ENCODE measurements around the gene CLSTN1. TPM values are rescaled to one million over a fixed set of nuclear protein-coding genes. Genes with fewer than 3 reads are reported as not detected.
A peak's percentile ranks its signal among the peaks of the same experiment; 100 is the strongest.

CLSTN1 gene
- total RNA-seq, 5 donors from 2014 or later (not counting 1 experiment from before 2014, with no cell fraction given), result 84.6 to 105 (median 91.2) TPM

DNA sequence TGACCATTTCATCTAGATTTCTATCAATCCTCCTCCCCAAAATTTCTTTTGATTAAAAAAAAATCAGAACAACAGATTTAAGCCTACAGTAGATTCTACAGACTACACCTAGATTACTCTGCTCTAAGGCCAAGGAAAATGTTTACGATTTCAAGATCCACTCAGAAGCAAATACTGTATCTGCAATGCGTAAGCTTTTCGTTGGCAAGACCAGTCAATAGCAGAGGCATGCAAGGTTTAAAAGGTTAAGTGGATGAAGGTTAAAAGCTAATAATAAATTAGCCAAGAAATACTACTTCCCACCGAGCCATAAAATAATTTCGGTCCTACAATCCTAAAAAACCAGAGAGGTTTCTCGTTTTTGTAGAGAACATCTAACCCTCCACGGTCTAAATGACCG is 1.3 kb downstream of the CLSTN1 start:
- peaks cover 17 to 37% of the 10 kb centered on the region in 2 experiments for H3K4me1 ChIP-seq (ENCODE audit: control insufficient read depth in 1 of 2, extremely low read depth in 1 of 2, insufficient read depth in 2 of 2, low read length in 2 of 2)
- Mint-ChIP-seq H3K4me3 (peak overlapping the region; percentile 92 to 97 (median 93)), H3K4me1 (peaks cover 37 to 59% (median 48%) of the 10 kb centered on the region in 3 donors), H3K27ac (peak overlapping the region; percentile 86 to 89), H3K9me3 (no peaks in the 10 kb centered on the region), H3K27me3 (no peaks in the 10 kb centered on the region), H3K36me3 (no peaks in the 10 kb centered on the region)
- H3K9me3 ChIP-seq, result no peaks in the 10 kb centered on the region
- DNase-seq, result no peak
- ChIA-PET CTCF (interaction anchor here (0.9 to 2.3 kb wide), 2 partner anchors 38 to 46 kb away, joined by 3 to 12 read pairs; no protein-coding TSS in a partner anchor), POLR2A (interaction anchor here in 1 of 2 donors (0.5 kb wide), 1 partner anchor 19 kb away, joined by 10 read pairs; no protein-coding TSS in a partner anchor)
- WGBS (ENCODE audit: insufficient coverage), result no CpG with 5 or more reads among the region's 8 CpGs
- H3K4me3 ChIP-seq (ENCODE audit: control insufficient read depth in 1 of 2, extremely low read depth in 1 of 2, low read length in 1 of 2), result peak overlapping the region; percentile 85 to 90
- no peak for ATAC-seq (replicated peaks in 1 of 4)
- no peak overlapping the region for H3K27ac ChIP-seq (ENCODE audit: low read length)
- H3K27me3 ChIP-seq (replicated peaks in 1 of 2; ENCODE audit: control insufficient read depth in 2 of 2, extremely low read depth in 1 of 2, insufficient read depth in 2 of 2, low read length in 1 of 2), result no peaks in the 10 kb centered on the region
- H3K36me3 ChIP-seq (ENCODE audit: control insufficient read depth in 2 of 2, extremely low read depth in 1 of 2, insufficient read depth in 1 of 2, low read length in 1 of 2), result peaks cover 0 to 2% of the 10 kb centered on the region in 2 donors

DNA sequence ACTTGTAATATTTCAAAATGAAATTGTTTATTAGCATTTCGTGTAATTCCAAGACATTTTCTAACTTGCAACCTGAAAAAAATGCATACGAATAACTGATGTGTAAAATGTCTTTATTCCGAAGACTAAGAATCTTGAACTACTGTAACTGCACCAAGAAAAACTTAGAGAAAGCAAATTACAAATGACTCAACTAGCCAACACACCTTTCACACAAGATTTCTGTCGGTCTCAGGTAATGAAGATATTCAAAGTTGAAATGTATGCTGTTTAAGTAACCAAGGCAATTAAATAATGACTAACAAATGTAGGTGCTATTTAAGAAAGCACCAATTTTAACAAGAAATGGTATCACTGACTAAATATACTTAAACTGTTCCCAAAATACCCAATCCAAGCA is 2.1 kb downstream of the CLSTN1 start:
- Mint-ChIP-seq H3K9me3 (no peaks in the 10 kb centered on the region), H3K27me3 (no peaks in the 10 kb centered on the region), H3K36me3 (no peaks in the 10 kb centered on the region), H3K4me3 (peak overlapping the region; percentile 92 to 97 (median 93)), H3K4me1 (peaks cover 37 to 57% (median 48%) of the 10 kb centered on the region in 3 donors), H3K27ac (peak overlapping the region in 1 of 2 donors; percentile 86)
- ATAC-seq (replicated peaks in 1 of 4), result no peak
- no peak for DNase-seq
- peaks cover 17 to 38% of the 10 kb centered on the region in 2 experiments for H3K4me1 ChIP-seq (ENCODE audit: control insufficient read depth in 1 of 2, extremely low read depth in 1 of 2, insufficient read depth in 2 of 2, low read length in 2 of 2)
- no CpG with 5 or more reads among the region's 4 CpGs for WGBS (ENCODE audit: insufficient coverage)
- H3K36me3 ChIP-seq (ENCODE audit: control insufficient read depth in 2 of 2, extremely low read depth in 1 of 2, insufficient read depth in 1 of 2, low read length in 1 of 2), result peaks cover 0 to 2% of the 10 kb centered on the region in 2 donors
- ChIA-PET CTCF (interaction anchor here (0.9 to 2.3 kb wide), 2 partner anchors 37 to 46 kb away, joined by 3 to 12 read pairs; no protein-coding TSS in a partner anchor), POLR2A (interaction anchor here (0.6 to 0.9 kb wide), 2 partner anchors 9 to 335 kb away, joined by 5 to 8 read pairs; no protein-coding TSS in a partner anchor)
- H3K27me3 ChIP-seq (replicated peaks in 1 of 2; ENCODE audit: control insufficient read depth in 2 of 2, extremely low read depth in 1 of 2, insufficient read depth in 2 of 2, low read length in 1 of 2), result no peaks in the 10 kb centered on the region
- H3K4me3 ChIP-seq (ENCODE audit: control insufficient read depth in 1 of 2, extremely low read depth in 1 of 2, low read length in 1 of 2), result no peak overlapping the region
- H3K27ac ChIP-seq (ENCODE audit: low read length), result no peak overlapping the region
- no peaks in the 10 kb centered on the region for H3K9me3 ChIP-seq

DNA sequence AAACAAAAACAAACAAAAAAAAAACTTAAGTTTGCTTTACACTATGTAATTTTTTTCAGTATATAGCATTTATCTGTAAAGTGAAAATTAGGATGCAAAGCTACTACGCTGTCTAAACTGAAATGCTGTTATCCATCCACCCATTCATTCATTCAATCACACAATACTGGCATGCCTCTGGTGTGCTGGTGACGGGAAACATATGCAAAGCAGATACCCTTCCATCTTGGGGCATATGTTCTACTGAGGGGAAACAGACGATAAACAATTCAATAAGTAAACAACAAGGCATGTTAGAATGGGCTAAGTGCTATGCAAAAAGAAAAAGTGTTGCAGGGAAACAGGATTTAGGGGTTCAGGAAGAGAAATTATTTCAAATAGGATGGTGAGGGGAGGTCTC is 3.2 kb downstream of the CLSTN1 start:
- H3K27ac Mint-ChIP-seq, result no peak overlapping the region
- H3K4me3 ChIP-seq (ENCODE audit: control insufficient read depth in 1 of 2, extremely low read depth in 1 of 2, low read length in 1 of 2), result no peak overlapping the region
- DNase-seq (no peak), ATAC-seq (replicated peaks in 1 of 4) (no peak)
- H3K27me3 ChIP-seq (replicated peaks in 1 of 2; ENCODE audit: control insufficient read depth in 2 of 2, extremely low read depth in 1 of 2, insufficient read depth in 2 of 2, low read length in 1 of 2), result no peaks in the 10 kb centered on the region
- no peaks in the 10 kb centered on the region for H3K27me3 Mint-ChIP-seq
- H3K4me1 ChIP-seq (ENCODE audit: control insufficient read depth in 1 of 2, extremely low read depth in 1 of 2, insufficient read depth in 2 of 2, low read length in 2 of 2), result peaks cover 17 to 35% of the 10 kb centered on the region in 2 experiments
- peaks cover 4% of the 10 kb centered on the region for H3K36me3 Mint-ChIP-seq
- no peaks in the 10 kb centered on the region for H3K9me3 ChIP-seq
- peaks cover 32 to 53% (median 45%) of the 10 kb centered on the region in 3 donors for H3K4me1 Mint-ChIP-seq
- ChIA-PET CTCF (no interaction called here), POLR2A (no interaction called here)
- peaks cover 0 to 2% of the 10 kb centered on the region in 2 donors for H3K36me3 ChIP-seq (ENCODE audit: control insufficient read depth in 2 of 2, extremely low read depth in 1 of 2, insufficient read depth in 1 of 2, low read length in 1 of 2)
- H3K4me3 Mint-ChIP-seq, result peak overlapping the region in 2 of 3 donors; percentile 4 to 41
- H3K27ac ChIP-seq (ENCODE audit: low read length), result no peak overlapping the region
- H3K9me3 Mint-ChIP-seq, result no peaks in the 10 kb centered on the region
- no CpG with 5 or more reads among the region's 3 CpGs for WGBS (ENCODE audit: insufficient coverage)

DNA sequence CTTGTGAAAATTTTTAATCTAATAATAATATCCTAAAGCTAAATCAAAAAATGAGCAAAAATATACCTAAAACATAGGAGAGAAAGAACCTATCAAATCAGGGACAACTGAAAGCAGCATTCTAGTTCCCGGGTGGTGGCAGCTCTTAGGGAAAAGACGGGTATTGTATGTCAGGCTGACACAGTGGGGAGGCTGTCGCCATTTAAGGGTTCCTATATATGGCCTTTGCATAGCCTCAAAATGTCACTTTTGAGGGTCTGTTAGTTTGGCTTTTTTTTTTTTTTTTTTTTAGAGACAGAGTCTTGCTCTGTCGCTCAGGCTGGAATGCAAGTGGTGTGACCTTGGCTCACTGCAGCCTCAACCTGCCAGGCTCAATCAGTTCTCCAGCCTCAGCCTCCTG is 6.0 kb downstream of the CLSTN1 start:
- H3K36me3 ChIP-seq (ENCODE audit: control insufficient read depth in 2 of 2, extremely low read depth in 1 of 2, insufficient read depth in 1 of 2, low read length in 1 of 2), result peaks cover 0 to 2% of the 10 kb centered on the region in 2 donors
- Mint-ChIP-seq H3K4me1 (peaks cover 32 to 53% (median 47%) of the 10 kb centered on the region in 3 donors), H3K9me3 (no peaks in the 10 kb centered on the region), H3K4me3 (no peak overlapping the region), H3K27me3 (no peaks in the 10 kb centered on the region), H3K27ac (no peak overlapping the region), H3K36me3 (peaks cover 4% of the 10 kb centered on the region)
- no peak overlapping the region for H3K27ac ChIP-seq (ENCODE audit: low read length)
- peaks cover 15 to 16% of the 10 kb centered on the region in 2 experiments for H3K4me1 ChIP-seq (ENCODE audit: control insufficient read depth in 1 of 2, extremely low read depth in 1 of 2, insufficient read depth in 2 of 2, low read length in 2 of 2)
- H3K4me3 ChIP-seq (ENCODE audit: control insufficient read depth in 1 of 2, extremely low read depth in 1 of 2, low read length in 1 of 2), result no peak overlapping the region
- no peaks in the 10 kb centered on the region for H3K27me3 ChIP-seq (replicated peaks in 1 of 2; ENCODE audit: control insufficient read depth in 2 of 2, extremely low read depth in 1 of 2, insufficient read depth in 2 of 2, low read length in 1 of 2)
- ChIA-PET POLR2A (interaction anchor here in 1 of 2 donors (0.5 kb wide), 1 partner anchor 150 kb away, joined by 3 read pairs; no protein-coding TSS in a partner anchor), CTCF (interaction anchor here in 1 of 2 donors (1.6 kb wide), 1 partner anchor 33 kb away, joined by 6 read pairs; no protein-coding TSS in a partner anchor)
- no peak for ATAC-seq (replicated peaks in 1 of 4)
- WGBS (ENCODE audit: insufficient coverage), result 100% methylated on average over 2 of the region's 4 CpGs
- DNase-seq, result no peak
- H3K9me3 ChIP-seq, result no peaks in the 10 kb centered on the region

DNA sequence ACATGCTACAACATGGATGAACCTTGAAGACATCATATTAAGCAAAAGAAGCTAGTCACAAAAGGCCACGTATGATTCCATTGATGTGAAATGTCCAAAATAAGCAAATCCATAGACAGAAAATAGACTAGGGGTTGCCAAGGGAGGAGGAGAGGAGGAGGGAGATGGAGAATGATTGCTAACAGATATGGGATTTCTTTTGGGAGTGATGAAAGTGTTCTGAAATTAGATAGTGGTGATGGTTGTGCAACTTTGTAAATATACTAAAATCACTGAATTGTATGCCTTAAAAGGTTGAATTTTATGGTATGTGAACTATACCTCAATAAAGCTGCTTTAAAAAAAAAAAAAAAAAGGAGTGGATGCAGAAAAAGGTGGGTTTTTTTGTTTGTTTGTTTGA is 7.6 kb downstream of the CLSTN1 start:
- WGBS (ENCODE audit: insufficient coverage), result no CpG with 5 or more reads among the region's 1 CpG
- DNase-seq (no peak), ATAC-seq (replicated peaks in 1 of 4) (no peak)
- Mint-ChIP-seq H3K4me3 (no peak overlapping the region), H3K9me3 (no peaks in the 10 kb centered on the region), H3K4me1 (peaks cover 30 to 47% (median 40%) of the 10 kb centered on the region in 3 donors), H3K27me3 (no peaks in the 10 kb centered on the region), H3K36me3 (peaks cover 4% of the 10 kb centered on the region), H3K27ac (no peak overlapping the region)
- Histone ChIP-seq H3K9me3 (no peaks in the 10 kb centered on the region), H3K4me1 (ENCODE audit: control insufficient read depth in 1 of 2, extremely low read depth in 1 of 2, insufficient read depth in 2 of 2, low read length in 2 of 2) (peaks cover 2 to 13% of the 10 kb centered on the region in 2 experiments), H3K27me3 (replicated peaks in 1 of 2; ENCODE audit: control insufficient read depth in 2 of 2, extremely low read depth in 1 of 2, insufficient read depth in 2 of 2, low read length in 1 of 2) (no peaks in the 10 kb centered on the region), H3K4me3 (ENCODE audit: control insufficient read depth in 1 of 2, extremely low read depth in 1 of 2, low read length in 1 of 2) (no peak overlapping the region), H3K36me3 (ENCODE audit: control insufficient read depth in 2 of 2, extremely low read depth in 1 of 2, insufficient read depth in 1 of 2, low read length in 1 of 2) (peaks cover 0 to 2% of the 10 kb centered on the region in 2 donors), H3K27ac (ENCODE audit: low read length) (no peak overlapping the region)
- ChIA-PET POLR2A (no interaction called here), CTCF (interaction anchor here in 1 of 2 donors (0.6 to 1.6 kb wide), 2 partner anchors 31 to 116 kb away, joined by 4 to 6 read pairs; no protein-coding TSS in a partner anchor)

DNA sequence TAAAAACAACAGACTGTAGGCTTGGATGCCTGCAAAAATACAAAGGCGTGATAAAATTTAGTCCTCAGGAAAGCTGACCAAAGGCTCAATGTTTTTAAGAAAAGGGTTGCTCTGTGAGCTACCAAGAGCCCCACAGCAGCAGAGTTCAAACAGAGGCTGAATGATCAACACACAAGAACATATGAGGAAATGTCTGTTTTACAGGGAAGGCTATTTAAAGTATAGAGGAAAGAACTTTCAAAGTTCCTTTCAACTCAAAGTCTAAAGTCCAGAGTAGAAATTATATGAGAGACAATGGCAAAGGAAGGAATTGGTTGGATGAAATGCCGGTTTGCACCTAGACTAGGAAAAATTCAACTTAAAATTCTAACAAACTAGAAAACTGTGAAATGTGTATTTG is 8.6 kb downstream of the CLSTN1 start:
- no peak overlapping the region for H3K27ac ChIP-seq (ENCODE audit: low read length)
- ChIA-PET CTCF (no interaction called here), POLR2A (no interaction called here)
- peaks cover 4% of the 10 kb centered on the region for H3K36me3 Mint-ChIP-seq
- H3K36me3 ChIP-seq (ENCODE audit: control insufficient read depth in 2 of 2, extremely low read depth in 1 of 2, insufficient read depth in 1 of 2, low read length in 1 of 2), result peaks cover 0 to 2% of the 10 kb centered on the region in 2 donors
- H3K27me3 ChIP-seq (replicated peaks in 1 of 2; ENCODE audit: control insufficient read depth in 2 of 2, extremely low read depth in 1 of 2, insufficient read depth in 2 of 2, low read length in 1 of 2), result no peaks in the 10 kb centered on the region
- peaks cover 27 to 43% (median 36%) of the 10 kb centered on the region in 3 donors for H3K4me1 Mint-ChIP-seq
- H3K9me3 ChIP-seq, result no peaks in the 10 kb centered on the region
- no peak overlapping the region for H3K4me3 ChIP-seq (ENCODE audit: control insufficient read depth in 1 of 2, extremely low read depth in 1 of 2, low read length in 1 of 2)
- no peaks in the 10 kb centered on the region for H3K27me3 Mint-ChIP-seq
- peaks cover 0 to 8% of the 10 kb centered on the region in 2 experiments for H3K4me1 ChIP-seq (ENCODE audit: control insufficient read depth in 1 of 2, extremely low read depth in 1 of 2, insufficient read depth in 2 of 2, low read length in 2 of 2)
- H3K27ac Mint-ChIP-seq, result no peak overlapping the region
- WGBS (ENCODE audit: insufficient coverage), result 100% methylated on average over 1 of the region's 2 CpGs
- no peak for ATAC-seq (replicated peaks in 1 of 4)
- no peaks in the 10 kb centered on the region for H3K9me3 Mint-ChIP-seq
- H3K4me3 Mint-ChIP-seq, result no peak overlapping the region
- DNase-seq, result no peak

Data from T-cell (primary cell).